K562 (cell line): ENCODE results near the gene DUSP10. TPM values are rescaled to one million over a fixed set of nuclear protein-coding genes. Genes with fewer than 3 reads are reported as not detected.
A peak's percentile ranks its signal among the peaks of the same experiment; 100 is the strongest.

Experiments used
- HINFP ChIP-seq: fragments of 450-650 bp; conservative IDR thresholded peaks from 2 replicates; pipeline ENCODE4 v1.6.1; 2016; ENCODE audit warnings: missing genetic modification characterization, low read depth, mild to moderate bottlenecking, control low read depth, missing compliant biosample characterization
- ILK ChIP-seq: fragments of 450-650 bp; IDR thresholded peaks from 2 replicates; pipeline ENCODE4 v1.6.1; 2016; ENCODE audit warnings: missing genetic modification characterization, low read depth, mild to moderate bottlenecking, missing compliant biosample characterization, moderate library complexity, borderline replicate concordance
- SMAD1 ChIP-seq: fragments of 150-350 bp; IDR thresholded peaks from 2 replicates; pipeline ENCODE4 v1.6.1; 2014; ENCODE audit warnings: low read length, low read depth; ENCODE audit not compliant: partially characterized antibody
- SP2 ChIP-seq: IDR thresholded peaks from 2 replicates; pipeline ENCODE4 v1.6.1; 2011; ENCODE audit warnings: mild to moderate bottlenecking, low read depth, low read length, moderate library complexity; ENCODE audit not compliant: poor library complexity, severe bottlenecking; ENCODE audit errors: extremely low read depth
- STAT5A ChIP-seq: IDR thresholded peaks from 2 replicates; pipeline ENCODE4 v1.6.1; 2012; ENCODE audit warnings: low read length, inconsistent platforms, borderline replicate concordance
- ZFP91 ChIP-seq: sonication (generic); formaldehyde crosslinking; IDR thresholded peaks from 2 replicates; pipeline ENCODE4 v1.8.0; 2022; ENCODE audit warnings: mild to moderate bottlenecking, missing genetic modification reagents
- ZKSCAN1 ChIP-seq: fragments of 150-350 bp; IDR thresholded peaks from 2 replicates; pipeline ENCODE4 v1.6.1; 2016; ENCODE audit warnings: low read depth, low read length
- ZNF318 ChIP-seq, 2 experiments: fragments of 450-650 bp; IDR thresholded peaks; 2 replicates each; pipeline ENCODE4 v1.6.1; 2016; ENCODE audit warnings: mild to moderate bottlenecking in 2 of 2, borderline replicate concordance in 1 of 2, low read depth in 1 of 2, moderate library complexity in 1 of 2
- ZNF639 ChIP-seq, 2 experiments: fragments of 200-800 bp in 1 of 2; sonication (Bioruptor generic) in 1 of 2; sonication (generic) in 1 of 2; formaldehyde crosslinking in 1 of 2; IDR thresholded peaks in 1 of 2; conservative IDR thresholded peaks in 1 of 2; 2 replicates each; pipeline versions ENCODE4 v1.5.0 to v1.6.1; 2016 to 2020; ENCODE audit warnings: missing compliant biosample characterization in 1 of 2, missing genetic modification characterization in 1 of 2, missing genetic modification reagents in 1 of 2
- polyA plus RNA-seq, 8 experiments: library from polyadenylated mRNA; depleted of rRNA in 4 of 8; stranded (reverse) in 5 of 8; unstranded in 3 of 8; fragments of >200 nt; fragmentation: Nextera tagmentation in 2 of 8; fragmentation: Illumina TruSeq in 1 of 8; extraction: Ambion mirVana in 2 of 8; extraction: Trizol in 1 of 8; gene quantifications; 2 replicates each; pipeline versions ENCODE4 v1.2.1 to v1.2.3, GENCODE V29; 2011 to 2014; ENCODE audit warnings: inconsistent platforms in 1 of 8, missing spikeins in 1 of 8
- total RNA-seq, 7 experiments: library from RNA; depleted of rRNA in 6 of 7; stranded (reverse); fragments of >200 nt in 6 of 7; fragmentation: Illumina TruSeq in 2 of 7; extraction: Trizol in 2 of 7; gene quantifications; 2 replicates each; pipeline versions ENCODE4 v1.2.1 to v1.2.3, GENCODE V29; 2011 to 2021; ENCODE audit warnings: low replicate concordance in 1 of 7

DUSP10 gene
- total and polyA plus RNA-seq, 9 of the 15 experiments (the other 6 are each of a cell fraction or from before 2014, with no cell fraction given) = 1.7 to 8.3 (median 6.1) TPM

DNA sequence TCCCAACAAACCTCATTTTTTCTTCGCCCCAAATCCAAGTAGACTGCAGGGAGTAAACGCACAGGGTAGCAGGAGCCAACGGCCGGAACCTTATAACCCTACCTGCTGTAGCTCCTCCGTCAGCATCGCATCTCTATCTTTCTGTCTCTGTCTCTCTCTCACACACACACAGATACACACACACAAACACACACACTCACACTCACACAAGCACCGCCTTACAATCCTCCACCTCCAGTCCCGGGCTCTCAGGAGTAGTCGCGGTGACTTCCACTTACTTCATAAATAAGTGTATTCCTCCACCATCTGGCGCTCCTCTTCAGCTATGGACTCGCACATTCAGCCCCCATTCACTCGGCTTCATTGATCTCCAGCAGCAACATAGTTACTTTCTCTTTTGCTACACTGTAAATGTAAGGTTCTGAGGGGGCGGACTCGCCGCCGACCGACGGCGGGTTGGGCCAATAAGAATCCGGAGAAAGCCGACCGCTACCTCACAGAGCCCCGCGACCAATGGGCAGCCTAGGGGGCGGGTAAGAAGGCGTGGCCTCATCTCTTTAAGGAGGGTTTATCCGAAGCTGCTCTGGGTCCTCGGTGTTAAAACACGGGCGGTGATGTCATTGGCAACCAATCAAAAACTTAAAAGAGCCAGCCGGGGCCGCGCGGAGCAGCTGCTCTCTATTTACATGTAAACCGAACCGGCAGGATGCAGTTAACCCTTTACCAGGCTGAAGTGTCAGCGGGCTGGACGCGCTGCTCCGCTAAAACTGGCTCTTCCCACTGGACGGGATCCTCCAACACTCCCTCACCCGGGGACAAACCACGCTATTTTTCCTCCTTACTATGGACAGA, at the start of gene DUSP10 (continued):
- TF ChIP-seq ZNF318 (IDR thresholded peaks at IDR 0.05; ENCODE audit: borderline replicate concordance in 1 of 2, low read depth in 1 of 2) = peak in 1 of 2 experiments; percentile 84; a peak in 2 of 4 replicates
- no peak for TF ChIP-seq ZKSCAN1
- TF ChIP-seq SMAD1 = no peak
- peak; percentile 77 for TF ChIP-seq SP2
- no peak; the same call in 1 of the 2 replicates for TF ChIP-seq STAT5A
- 0 out of 2 replicates have a peak, but pooled peaks have one; percentile 58 for TF ChIP-seq ZFP91 (CRISPR knock-in tag)
- TF ChIP-seq ZNF639 (CRISPR knock-in tag; conservative IDR thresholded peaks at IDR 0.05 in 1 of 2, IDR thresholded peaks at IDR 0.05 in 1 of 2) = no peak
- no peak for TF ChIP-seq ILK
- TF ChIP-seq HINFP (tag) = no peak
